T-helper 1 cell treated with Interleukin-12 subunit alpha and Interleukin-12 subunit beta and Interleukin-4 antibody, amounts not matched to agents 30 ng/mL and 1 ng/mL, for 36 hours (primary cell): ENCODE results near the gene FAM149B1. TPM values are rescaled to one million over a fixed set of nuclear protein-coding genes. Genes with fewer than 3 reads are reported as not detected.

Experiments
- intact Hi-C: fragments of 100-400 bp; cut with micrococcal nuclease; formaldehyde crosslinking; loops from one replicate; pipeline ENCODE4 v1.15.1; 2024
- total RNA-seq: library from RNA; stranded (reverse); gene quantifications from 2 replicates; pipeline ENCODE4 v1.2.3, GENCODE V29; 2022

The FAM149B1 gene
- total RNA-seq, 1 donor from 2014 or later: 12.4 TPM

- intact Hi-C loops: loop anchor here (2.0 to 10.0 kb wide), 4 partner anchors 545 to 952 kb away; partner anchors contain the start of genes ANAPC16, ASCC1, MICU1 and SEC24C
These were observed 1.4 kb downstream of the FAM149B1 start for GRCh38 chr10:73169320-73169719.

DNA sequence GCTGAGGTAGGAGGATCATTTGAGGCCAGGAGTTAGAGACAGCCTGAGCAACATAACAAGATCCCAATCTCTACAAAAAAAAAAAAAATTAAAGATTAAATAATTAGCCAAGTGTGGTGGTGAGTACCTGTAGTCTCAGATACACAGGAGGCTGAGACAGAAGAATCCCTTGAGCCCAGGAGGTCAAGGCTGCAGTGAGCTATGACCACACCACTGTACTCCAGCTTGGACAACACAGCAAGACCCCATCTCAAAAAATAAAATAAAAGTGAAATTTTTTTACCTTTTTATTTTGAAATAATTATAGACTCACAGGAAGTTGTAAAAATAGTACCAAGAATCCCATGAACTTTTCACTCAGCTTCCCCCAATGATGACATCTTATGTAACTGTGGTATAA, 4.9 kb downstream of the FAM149B1 start:
- intact Hi-C loops: no loop called here

- intact Hi-C loops: no loop called here
These were observed 6.4 kb downstream of the FAM149B1 start for GRCh38 chr10:73174148-73174925.

DNA sequence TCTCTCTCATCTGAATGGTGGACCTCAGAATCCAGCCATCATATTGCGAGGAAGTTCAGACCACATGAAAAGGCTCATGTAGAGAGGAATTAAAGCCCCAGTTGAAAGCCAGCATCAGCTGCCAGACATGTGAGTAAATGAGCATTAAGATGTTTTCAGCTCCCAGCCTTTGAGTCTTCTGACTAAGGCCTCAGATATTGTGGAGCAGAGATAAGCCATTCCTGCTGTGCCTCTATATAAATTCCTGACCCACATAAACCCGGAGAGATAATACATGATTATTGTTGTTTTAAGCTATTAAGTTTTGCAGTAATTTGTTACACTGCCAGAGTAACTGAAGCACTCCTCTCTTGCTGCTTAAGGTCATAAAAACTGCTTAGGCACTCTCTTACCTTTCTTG, 14.6 kb downstream of the FAM149B1 start:
- intact Hi-C loops: no loop called here

- intact Hi-C loops: no loop called here
These were observed 15.9 kb downstream of the FAM149B1 start for GRCh38 chr10:73183667-73184281.

- intact Hi-C loops: no loop called here
These were observed 18.3 kb downstream of the FAM149B1 start for GRCh38 chr10:73186266-73186665.

DNA sequence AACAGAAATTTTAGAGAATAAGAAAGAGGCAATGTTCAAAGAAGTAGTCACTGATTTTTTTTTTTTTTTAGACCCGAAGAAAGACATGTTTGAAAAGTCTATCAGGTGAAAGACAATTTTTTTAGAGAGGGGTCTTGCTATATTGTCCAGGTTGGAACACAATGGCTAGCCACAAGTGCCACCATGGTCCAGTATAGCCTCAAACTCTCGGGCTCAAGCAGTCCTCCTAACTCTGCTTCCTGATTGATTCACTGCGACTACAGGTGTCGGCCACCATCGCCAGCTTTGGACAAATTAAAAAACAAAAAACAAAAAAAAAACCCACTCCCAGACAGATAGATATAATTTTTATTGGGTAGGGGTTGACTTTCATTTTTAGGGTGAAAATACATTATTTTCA, 22.3 kb downstream of the FAM149B1 start:
- intact Hi-C loops: no loop called here

- intact Hi-C loops: no loop called here
These were observed 37.2 kb downstream of the FAM149B1 start for GRCh38 chr10:73205081-73205480.

GRCh38 chr10:73205890-73206289, 38.0 kb downstream of the FAM149B1 start:
- intact Hi-C loops: no loop called here

GRCh38 chr10:73206385-73206784, 38.5 kb downstream of the FAM149B1 start:
- intact Hi-C loops: no loop called here

DNA sequence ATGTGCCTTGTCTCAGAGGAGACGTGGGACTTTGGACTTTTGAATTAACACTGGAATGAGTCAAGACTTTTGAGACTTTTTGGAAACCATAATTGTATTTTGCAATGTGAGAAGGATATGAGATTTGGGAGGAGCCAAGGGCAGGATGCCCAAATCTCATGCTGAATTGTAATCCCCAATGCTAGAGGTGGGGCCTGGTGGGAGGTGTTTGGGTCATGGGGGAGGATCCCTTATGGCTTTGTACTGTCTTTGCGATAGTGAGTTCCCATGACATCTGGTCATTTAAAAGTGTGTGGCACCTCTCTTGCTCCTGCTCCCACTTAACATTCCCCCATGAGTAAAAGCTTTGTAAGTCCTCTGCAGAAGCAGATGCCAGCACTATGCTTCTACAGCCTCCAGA, 40.0 kb downstream of the FAM149B1 start:
- intact Hi-C loops: no loop called here

- intact Hi-C loops: loop anchor here (2.0 kb wide), 1 partner anchor 65 kb away; no protein-coding TSS in a partner anchor
These were observed 41.8 kb downstream of the FAM149B1 start for GRCh38 chr10:73209705-73210104.

- intact Hi-C loops: loop anchor here (2.0 kb wide), 1 partner anchor 66 kb away; no protein-coding TSS in a partner anchor
These were observed 42.6 kb downstream of the FAM149B1 start for GRCh38 chr10:73210395-73211105.

DNA sequence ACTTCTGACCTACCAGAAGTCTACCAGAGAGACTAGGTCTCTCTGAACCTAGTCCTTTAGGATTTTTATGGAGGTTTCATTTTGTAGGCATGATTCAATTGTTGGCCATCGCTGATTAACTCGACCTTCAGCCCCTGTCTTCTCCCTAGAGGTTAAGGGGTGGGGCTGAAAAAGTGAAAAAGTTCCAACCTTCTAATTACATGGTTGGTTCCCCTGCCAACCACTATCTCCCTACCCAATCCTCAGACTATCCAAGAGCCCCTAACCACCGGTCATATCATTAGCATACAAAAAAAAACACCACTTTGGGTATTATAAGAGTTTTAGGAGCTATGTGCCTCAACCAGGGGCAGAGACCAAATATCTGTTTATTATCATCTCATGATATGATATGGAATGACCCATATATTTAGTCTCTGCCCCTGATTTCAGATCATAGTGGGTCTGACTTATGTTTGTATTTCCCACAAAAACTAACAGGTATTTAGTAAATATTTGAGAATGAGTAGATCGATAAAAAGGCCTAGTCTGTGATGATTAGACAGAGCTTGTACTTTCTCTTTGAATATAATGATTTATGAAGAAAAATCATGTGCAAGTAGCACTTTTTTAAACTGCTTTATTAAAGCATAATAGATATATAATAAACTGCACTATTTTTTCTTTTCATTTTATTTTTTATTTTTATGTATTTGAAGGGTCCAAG, 43.3 kb downstream of the FAM149B1 start:
- intact Hi-C loops: loop anchor here (2.0 kb wide), 1 partner anchor 66 kb away; no protein-coding TSS in a partner anchor

DNA sequence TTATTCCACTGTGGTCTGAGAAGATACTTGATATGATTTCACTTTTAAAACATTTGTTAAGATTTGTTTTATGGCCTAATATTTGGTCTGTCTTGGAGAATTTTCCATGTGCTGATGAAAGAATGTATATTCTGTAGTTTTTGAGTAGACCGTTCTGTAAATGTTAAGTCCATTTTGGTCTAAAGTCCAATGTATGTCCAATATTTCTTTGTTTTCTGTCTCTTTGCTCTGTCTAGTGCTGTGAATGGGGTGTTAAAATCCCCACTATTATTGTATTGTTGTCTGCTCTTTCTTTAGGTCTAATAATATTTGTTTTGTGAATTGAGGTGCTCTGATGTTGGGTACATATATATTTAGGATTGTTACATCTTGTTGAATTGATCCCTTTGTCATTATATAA, 47.8 kb downstream of the FAM149B1 start:
- intact Hi-C loops: no loop called here

DNA sequence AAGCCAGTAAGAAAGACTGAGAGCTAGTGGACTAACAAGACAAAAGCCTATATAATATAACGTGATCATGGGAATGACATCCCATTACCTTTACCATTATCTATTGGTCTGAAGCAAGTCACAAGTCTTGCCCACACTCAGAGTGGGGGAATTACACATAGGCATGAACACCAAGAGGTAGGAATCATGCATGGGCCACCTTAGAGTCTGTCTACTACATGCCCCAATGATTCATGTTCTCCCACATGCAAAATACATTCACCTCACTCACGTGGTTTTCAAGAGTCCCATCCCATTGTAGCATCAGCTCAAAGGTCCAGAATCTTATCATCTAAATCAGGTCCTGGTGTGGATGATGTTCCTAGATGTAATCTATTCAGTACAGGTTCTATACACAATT, 49.7 kb downstream of the FAM149B1 start:
- intact Hi-C loops: no loop called here

DNA sequence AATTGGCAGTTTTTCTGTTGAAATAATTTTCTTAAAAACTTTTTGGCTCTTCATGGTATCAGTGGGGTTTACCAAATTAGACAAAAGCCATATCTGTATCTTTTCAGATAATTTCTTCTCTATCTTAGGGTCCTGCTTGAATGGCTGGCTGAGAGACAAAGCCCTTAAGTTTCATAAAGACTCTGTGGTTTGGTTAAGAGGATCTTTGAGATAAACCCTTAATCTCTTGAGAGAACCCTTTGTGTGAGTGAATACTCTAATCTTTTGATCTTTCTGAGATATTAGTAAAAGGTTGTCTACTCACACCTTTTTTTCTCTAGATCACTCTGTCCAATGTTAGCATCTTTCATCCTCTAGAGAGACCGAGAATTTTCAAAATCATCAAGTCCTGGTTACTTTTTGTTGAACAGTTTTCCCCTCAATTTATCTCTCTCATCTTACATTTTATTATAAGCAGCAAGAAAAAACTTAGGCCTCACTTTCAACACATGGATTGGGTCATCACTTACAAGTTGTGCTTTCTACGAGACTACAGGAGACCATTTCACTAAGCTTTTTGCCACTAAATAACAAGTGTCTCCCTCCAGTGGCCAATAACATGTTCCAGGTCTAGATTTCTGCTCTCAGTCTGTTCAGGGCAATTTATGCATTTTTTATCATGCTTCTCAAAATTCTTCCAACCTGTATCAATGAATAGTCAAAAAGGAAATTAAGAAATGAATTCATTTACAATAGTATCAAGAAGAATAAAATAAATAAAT, 50.7 kb downstream of the FAM149B1 start:
- intact Hi-C loops: no loop called here

DNA sequence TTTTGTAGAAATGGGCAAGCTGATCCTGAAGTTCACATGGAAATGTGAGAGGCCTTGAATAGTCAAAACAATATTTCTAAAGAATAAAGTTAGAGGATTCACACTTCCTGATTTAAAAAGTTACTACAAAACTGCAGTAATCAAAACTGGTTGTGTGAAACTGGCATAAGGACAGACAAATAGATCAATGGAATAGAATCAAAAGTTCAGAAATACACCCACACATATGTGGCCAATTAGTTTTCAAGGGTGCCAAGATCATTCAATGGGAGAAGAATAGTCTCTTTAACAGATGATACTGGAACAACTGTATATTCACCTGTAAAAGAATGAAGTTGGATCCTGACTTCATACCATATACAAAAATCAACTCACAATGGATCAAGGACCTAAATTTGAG, 51.5 kb downstream of the FAM149B1 start:
- intact Hi-C loops: no loop called here

DNA sequence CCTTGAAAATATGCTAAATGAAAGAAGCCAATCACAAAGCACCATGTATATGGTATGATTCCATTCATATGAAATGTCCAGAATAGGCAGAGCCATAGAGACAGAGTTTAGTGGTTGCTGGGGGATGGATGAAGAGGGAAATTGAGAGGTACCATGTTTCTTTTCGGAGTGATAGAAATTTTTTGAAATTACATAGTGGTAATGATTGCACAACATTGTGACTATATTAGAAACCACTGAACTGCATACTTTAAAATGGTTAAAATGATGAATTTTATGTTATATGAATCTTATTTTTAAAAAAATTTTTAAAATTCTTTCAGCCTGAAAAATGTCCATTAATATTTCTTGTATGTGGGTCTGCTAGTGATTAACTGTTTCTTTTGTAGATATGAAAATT, 53.1 kb downstream of the FAM149B1 start:
- intact Hi-C loops: no loop called here

DNA sequence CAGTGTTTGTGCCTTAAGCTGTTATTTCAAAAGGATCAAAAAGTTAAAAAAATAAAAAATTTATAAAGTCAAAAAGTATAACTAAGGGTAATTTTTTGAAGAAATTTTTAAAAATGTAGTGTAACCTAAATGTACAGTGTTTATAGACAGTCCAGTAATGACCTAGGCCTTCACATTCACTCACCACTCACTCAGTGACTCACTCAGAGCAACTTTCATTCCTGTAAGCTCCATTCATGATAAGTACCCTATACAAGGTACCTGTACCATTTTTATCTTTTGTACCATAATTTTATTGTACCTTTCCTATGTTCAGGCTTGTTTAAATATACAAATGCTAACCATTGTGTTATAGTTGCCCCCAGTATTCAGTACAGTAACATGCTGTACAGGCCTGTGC, 57.6 kb downstream of the FAM149B1 start:
- intact Hi-C loops: no loop called here

- intact Hi-C loops: no loop called here
These were observed 58.7 kb downstream of the FAM149B1 start for GRCh38 chr10:73226663-73227062.
